ENCODE results near the gene SLC8A1.

SLC8A1 gene

GRCh38 chr2:40123746-40124145, 328.1 kb downstream of the SLC8A1 start:
- TF ChIP-seq CTCF (IDR thresholded peaks at IDR 0.05; ENCODE audit: insufficient read depth, low read length, missing control alignments): no peak
- DNase-seq (ENCODE audit: low read depth, low spot score): no peak
- H3K4me3 ChIP-seq (ENCODE audit: low read depth, low read length): no peak overlapping the region
- CTCF ChIA-PET: interaction anchor here (0.7 kb wide), 1 partner anchor 9 kb away, joined by 3 read pairs; no protein-coding TSS in a partner anchor
- POLR2A ChIA-PET: interaction anchor here (1.4 kb wide), 1 partner anchor 90 kb away, joined by 3 read pairs; no protein-coding TSS in a partner anchor

GRCh38 chr2:40123326-40123725, 328.6 kb downstream of the SLC8A1 start:
- ChIA-PET CTCF (interaction anchor here (0.7 kb wide), 1 partner anchor 9 kb away, joined by 3 read pairs; no protein-coding TSS in a partner anchor), POLR2A (interaction anchor here (1.0 to 1.4 kb wide), 3 partner anchors 10 to 89 kb away, joined by 3 read pairs; no protein-coding TSS in a partner anchor)
- H3K4me3 ChIP-seq (ENCODE audit: low read depth, low read length): no peak overlapping the region
- no peak for DNase-seq (ENCODE audit: low read depth, low spot score)
- TF ChIP-seq CTCF (IDR thresholded peaks at IDR 0.05; ENCODE audit: insufficient read depth, low read length, missing control alignments): no peak

GRCh38 chr2:40120957-40121356, 330.9 kb downstream of the SLC8A1 start:
- POLR2A ChIA-PET: no interaction called here
- CTCF ChIA-PET: no interaction called here
- no peak for TF ChIP-seq CTCF (IDR thresholded peaks at IDR 0.05; ENCODE audit: insufficient read depth, low read length, missing control alignments)
- DNase-seq (ENCODE audit: low read depth, low spot score): no peak
- H3K4me3 ChIP-seq (ENCODE audit: low read depth, low read length): no peak overlapping the region

GRCh38 chr2:40120026-40120425, 331.9 kb downstream of the SLC8A1 start:
- CTCF ChIA-PET: no interaction called here

GRCh38 chr2:40118622-40119021, 333.3 kb downstream of the SLC8A1 start:
- ChIA-PET CTCF (no interaction called here), POLR2A (no interaction called here)
- no peak for TF ChIP-seq CTCF (IDR thresholded peaks at IDR 0.05; ENCODE audit: insufficient read depth, low read length, missing control alignments)
- H3K4me3 ChIP-seq (ENCODE audit: low read depth, low read length): no peak overlapping the region
- DNase-seq (ENCODE audit: low read depth, low spot score): no peak

More at GRCh38 chr2:40120026-40120425, 331.9 kb downstream of the SLC8A1 start:
- TF ChIP-seq CTCF (IDR thresholded peaks at IDR 0.05; ENCODE audit: insufficient read depth, low read length, missing control alignments): no peak
- POLR2A ChIA-PET: no interaction called here
- H3K4me3 ChIP-seq (ENCODE audit: low read depth, low read length): no peak overlapping the region
- DNase-seq (ENCODE audit: low read depth, low spot score): no peak

- CTCF ChIA-PET: interaction anchor here (1.1 to 1.6 kb wide), 3 partner anchors 11 to 645 kb away, joined by 4 read pairs; no protein-coding TSS in a partner anchor
- TF ChIP-seq CTCF (IDR thresholded peaks at IDR 0.05; ENCODE audit: insufficient read depth, low read length, missing control alignments): no peak
- H3K4me3 ChIP-seq (ENCODE audit: low read depth, low read length): no peak overlapping the region
- POLR2A ChIA-PET: interaction anchor here (1.4 kb wide), 1 partner anchor 12 kb away, joined by 4 read pairs; no protein-coding TSS in a partner anchor
- no peak for DNase-seq (ENCODE audit: low read depth, low spot score)
Observed at GRCh38 chr2:40115894-40116293, 336.0 kb downstream of the SLC8A1 start.
